Measurements from ENCODE around the gene NAGA.
A peak's percentile ranks its signal among the peaks of the same experiment; 100 is the strongest.
"Not testable (repeated sequence)": the region's sequence is repeated elsewhere in the genome, so short reads cannot be mapped to it uniquely, and the experiment has no call there.

NAGA gene

DNA sequence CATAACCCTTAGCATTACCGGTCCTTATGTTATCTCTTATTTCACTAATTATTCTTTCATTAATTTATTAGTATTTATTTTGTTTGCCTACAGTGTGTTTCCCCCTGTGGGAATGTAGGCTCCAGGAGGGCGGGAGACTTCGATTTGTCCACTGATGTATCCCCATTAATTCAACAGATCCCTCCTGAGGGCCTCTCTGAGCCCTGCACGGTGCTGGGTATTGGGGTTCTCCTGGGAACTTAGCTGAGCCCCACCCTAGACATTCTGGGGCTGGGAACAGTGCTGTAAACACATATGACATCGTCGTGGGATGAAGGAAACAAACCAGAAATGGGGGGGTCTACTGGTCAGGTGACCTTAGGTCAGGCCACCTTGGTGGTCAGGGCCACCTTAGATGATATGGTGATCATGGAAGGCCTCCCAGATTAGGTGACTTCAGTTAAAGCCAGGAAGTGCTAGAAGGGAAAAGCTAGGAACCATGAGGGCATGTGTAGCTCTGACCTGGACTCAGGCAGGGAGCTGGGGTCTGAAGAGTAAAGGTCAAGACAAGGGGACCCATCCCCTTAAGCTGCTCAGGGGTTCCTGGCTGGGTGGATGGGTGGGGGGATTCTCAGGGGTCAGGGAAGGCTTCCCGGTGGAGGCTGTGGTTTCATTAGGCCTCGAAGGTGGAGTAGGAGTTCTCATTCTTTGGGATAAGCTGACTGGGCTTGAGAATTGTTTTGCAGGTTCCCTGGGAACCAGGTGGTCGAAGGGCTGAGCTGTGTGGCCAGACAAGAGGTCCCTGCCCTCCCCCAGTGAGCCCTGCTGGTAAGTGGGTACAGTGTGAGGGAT lies 4.4 kb upstream of the NAGA start:
- DNase-seq (ENCODE audit: low read depth) = no peak

DNA sequence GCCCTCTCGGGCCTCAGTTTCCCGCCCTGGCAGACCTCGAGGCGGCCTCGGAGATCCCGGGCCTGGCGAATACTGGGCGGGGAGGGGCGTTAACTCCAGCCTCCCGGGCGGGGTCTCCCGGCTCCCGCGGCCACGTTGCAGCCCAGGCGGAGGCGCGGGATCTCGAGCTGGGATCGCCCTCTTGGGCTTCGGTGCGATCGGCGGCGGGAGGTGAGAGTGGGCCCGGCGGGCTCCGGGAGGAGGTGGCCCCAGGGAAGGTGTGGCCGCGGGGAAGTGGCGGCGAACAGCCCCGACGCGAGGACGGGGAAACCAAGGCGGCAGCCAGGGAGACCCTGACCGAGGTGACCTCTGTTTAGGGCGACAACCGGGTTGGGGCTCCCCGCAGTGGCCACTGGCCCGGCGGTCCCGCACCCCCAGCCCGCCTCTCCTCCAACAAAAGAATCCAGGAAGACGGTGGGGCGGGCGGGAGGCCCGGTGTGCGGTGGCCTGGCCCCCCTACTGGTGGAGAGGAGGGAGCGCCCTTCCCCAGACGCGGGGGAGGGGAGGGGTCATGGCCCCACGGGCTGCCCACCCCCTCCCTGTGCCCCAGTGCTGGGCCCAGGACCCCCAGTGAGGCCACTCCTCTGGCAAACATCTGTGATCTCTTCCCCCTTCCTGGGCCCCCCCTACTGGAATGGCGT lies 3.7 kb upstream of the NAGA start, which contains the start of gene PHETA2:
TSS of gene PHETA2 (plus strand) at position 117 of the 680 bp plus-strand sequence. CDS start 3,046 bp downstream, outside the sequence.
- peak; percentile 49 for DNase-seq (ENCODE audit: low read depth)

DNA sequence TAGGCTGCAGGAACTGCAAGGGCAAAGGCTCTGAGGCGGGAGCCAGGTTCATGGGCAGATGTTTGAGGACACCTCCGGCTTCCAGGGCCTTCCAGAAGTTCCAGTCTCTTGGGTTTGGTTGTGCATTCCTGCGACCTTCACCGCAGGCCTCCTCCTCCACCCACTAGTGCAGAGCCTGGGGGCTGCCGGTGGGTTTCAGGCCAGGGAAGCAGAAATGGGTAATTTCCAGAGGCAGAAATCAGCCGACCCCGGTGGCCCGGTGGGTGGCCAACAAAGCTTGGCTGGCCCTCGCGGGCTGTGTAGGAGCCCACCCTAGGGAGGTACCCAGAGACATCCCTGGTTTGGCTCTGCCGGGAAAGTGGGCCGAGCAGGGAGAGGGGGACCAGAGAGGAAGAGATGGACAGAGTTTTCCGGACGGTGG lies 3.0 kb upstream of the NAGA start:
- DNase-seq (ENCODE audit: low read depth) = no peak

DNA sequence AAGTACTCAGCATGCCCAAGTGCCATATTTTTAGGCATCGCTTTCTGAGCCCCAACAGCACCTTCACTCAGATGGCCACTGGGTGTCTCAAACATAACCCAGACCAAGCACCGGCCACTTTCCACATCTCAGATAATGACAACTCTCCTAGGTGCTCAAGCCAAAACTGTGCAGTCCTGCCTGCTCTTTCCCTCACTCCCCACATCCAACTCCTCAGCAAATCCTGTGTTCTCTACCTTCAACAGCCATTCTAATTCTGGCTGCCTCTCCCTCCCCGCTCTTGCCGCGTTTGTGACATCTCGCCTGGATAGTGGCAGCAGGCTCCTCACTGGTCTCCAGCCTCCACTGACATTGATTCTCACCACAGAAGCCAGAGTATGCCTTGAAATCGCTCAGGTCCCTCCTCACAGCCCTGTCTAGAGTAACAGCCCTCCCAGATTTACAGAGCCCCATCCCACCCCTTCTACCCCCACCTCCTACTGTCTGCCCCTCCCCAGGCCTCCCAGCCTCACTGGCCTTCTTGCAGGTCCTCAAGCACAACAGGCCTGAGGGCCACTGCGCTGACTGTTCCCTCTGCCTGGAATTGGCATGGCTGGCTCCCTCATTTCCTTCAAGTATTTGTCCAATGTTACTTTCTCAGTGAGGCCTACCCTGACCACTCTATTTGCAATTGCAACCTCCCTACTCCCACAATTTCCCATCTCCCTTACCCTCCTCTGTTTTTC lies 2.2 kb upstream of the NAGA start:
- no peak for DNase-seq (ENCODE audit: low read depth)

DNA sequence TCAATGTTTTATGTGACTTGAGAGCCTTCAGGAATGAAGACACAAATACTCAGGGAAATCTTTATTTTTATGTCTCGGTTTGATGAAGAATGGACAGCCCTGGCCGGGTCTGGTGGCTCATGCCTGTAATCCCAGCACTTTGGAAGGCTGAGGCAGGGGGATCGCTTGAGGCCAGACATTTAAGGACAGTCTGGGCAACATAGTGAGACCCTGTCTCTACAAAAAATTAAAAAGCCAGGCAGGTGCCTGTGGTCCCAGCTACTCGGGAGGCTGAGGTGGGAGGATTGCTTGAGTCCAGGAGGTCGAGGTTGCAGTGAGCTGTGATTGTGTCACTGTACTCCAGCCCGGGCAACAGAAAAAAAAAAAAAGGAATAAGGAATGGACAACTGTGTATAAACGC lies 896 bp upstream of the NAGA start:
- DNase-seq (ENCODE audit: low read depth) = not testable (repeated sequence)

DNA sequence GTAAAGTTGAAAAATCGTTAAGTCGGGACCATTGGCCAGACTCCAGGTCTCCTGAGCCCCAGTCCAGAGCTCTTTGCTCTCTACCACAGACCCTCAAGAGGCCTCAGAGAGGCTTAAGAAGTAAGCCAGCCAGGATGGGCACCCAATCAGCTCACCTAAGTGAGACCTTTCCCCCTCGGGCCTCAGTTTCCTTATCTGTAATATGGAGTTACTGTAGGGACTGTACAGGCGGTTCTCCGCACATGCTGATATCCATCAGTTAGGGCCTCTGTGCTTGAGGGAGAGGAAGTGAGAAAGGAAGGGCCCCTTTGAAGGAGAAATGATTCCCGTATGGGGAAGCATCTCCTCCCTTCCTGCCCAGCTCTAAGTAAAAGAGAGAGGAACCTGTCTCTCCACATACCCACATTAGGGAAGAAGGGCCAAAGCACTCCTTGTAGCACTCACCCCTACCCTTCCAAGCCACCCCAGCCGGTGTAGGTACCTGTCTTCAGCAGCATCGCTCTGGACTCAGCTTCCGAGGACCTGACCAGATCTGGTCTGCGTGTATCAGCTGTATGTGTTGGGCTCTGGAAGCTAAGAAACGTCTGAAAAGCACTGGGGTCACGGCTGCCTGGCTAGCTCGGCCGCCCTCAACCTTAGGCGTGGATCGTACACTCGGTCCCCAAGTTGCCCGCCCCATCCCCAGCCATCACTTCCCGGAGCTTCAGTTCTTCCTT lies 653 bp downstream of the NAGA start:
- no peak for DNase-seq (ENCODE audit: low read depth)

DNA sequence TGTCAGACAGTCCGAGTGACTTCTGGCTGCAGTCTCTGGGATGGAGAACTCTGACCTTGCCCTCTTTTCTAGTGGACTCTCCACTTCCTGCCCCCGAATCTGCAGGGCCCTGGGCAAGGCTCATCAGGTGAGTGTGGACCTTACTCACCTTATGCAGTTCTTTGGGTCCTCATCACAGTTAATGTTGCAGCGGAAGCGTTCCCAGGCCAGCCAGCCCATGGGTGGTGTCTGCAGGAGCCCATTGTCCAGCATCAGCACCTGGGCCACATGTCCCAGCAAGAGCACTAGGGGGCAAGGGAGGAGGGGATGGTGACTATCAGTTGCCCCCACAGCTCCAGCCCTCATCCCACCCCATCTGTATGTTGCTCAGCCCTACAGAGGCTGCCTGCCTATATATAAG lies 2.3 kb downstream of the NAGA start:
- no peak for DNase-seq (ENCODE audit: low read depth)

DNA sequence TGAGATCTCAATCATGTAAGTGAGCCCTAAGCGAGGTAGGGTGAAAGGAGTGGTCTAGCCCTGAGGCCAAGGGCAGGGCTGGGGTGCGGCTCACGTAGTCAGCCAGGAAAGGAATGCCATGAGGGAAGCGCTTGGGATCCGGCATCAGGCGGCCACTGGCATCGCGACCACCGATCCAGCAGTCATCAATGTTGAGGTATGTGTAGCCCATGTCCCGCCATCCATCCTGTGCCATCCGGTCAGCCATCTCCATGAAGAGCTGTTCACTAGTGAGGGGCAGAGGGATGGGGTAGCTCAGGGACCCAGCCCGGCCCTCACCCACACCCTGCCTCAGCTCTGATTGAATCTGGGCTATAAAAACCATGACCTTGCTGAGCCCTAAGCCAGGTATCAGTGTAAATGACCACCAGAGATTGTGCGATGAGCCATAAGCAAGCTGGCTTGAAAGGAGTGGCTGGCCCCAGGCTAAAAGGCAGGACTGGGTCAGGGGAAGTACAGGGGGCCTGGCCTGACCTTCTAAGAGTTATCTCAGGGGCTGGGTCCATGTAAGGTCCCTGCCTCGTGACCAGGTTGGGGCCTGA lies 2.9 kb downstream of the NAGA start:
- no peak for DNase-seq (ENCODE audit: low read depth)

DNA sequence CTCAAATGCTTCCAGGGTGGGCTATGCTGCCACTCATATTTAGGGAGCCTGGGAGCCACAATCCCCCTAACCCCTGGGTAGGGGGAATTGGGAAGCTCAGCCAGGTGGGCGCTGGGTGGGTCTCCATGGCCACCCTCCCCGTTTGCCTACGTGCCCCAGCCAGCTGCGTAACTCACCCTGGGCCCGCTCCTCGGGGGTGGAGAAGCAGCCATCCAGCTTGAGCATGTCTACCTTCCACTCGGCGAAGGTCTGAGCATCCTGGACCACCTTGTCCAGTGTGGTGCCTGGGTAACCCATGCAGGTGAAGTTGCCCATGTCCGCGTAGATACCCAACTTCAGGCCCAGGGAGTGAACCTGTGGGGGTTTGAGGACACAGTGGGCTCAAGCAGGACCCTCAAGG lies 3.7 kb downstream of the NAGA start:
- no peak for DNase-seq (ENCODE audit: low read depth)

DNA sequence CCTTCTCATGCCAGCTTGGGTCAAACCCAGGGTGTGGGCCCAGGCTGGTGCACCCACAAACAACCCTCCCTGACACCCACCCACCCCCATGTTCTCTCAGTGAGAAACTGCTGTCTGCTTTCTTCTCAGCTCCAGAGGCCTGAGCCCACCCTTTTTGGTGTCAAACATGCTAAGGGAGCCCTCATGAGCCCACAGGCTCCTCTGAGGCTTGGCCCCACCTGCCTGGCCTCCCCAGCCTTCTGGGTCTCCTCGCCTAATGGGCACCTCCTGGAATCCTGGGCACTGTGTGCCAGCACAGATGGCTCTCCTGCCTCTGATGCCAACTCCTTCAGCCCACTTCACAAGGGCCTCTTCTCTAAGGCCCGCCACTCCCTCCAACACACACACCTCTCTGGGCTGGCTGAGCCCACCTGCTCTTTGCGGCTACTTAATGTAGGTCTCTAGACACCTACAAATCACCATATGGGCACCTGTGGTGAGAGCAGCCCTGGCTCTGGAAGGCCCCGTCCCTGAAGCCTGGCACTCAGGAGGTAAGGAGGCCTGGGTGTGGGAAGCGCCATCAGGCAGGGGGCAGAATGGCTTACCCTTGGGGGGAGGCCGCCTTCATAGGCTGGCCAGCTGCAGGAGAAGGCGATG lies 4.4 kb downstream of the NAGA start:
- no peak for DNase-seq (ENCODE audit: low read depth)

DNA sequence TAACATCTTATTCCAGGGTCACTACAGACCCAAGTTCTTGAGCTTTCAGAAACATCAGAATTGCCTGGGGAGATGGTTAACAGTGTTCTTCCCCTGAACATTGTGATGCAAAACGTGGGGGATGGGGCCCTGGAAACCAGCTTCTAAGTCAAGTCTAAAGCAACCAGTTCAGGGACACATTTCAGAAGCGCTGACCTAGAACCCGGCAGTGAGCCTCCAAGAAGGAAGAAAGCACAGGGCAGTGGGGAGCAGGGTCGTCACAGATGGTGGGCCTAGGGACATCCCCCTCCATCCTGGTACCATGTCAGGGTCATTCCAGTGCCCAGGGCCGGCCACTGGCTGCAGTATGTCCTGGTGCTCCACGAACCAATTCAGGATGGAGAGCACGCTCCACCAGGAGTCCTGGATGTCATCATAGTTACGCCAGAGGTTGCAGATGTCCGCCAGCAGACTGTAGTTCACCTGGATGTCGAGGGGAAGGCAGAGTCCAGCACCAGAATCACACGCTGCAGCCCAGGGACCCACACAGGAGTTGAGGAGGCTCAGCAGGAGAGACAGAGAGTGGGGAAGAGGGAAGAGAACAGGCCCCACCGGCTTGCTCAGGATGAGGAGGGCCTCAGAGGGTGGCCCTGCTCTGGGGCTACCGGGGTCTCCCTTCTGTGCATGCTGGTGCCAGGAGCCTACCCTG lies 5.0 kb downstream of the NAGA start:
- no peak for DNase-seq (ENCODE audit: low read depth)

DNA sequence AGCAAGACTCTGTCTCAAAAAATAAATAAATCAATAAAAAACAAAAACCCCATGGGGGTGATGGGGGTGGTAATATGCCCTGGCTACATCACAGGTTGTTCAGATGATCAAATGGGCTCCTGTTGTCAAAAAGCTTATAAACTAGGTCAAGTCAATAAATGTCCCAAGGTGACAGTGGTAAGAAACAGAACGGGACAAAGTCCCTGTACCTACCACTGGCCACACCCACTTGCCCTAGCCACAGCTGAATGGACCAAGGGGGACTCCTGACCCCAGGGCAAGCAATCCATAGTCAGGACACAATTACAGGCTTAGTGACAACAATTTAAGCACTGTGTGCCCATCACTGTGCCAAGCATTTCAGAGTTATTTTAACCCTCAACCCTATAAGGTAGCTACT lies 6.0 kb downstream of the NAGA start:
- DNase-seq (ENCODE audit: low read depth) = no peak

DNA sequence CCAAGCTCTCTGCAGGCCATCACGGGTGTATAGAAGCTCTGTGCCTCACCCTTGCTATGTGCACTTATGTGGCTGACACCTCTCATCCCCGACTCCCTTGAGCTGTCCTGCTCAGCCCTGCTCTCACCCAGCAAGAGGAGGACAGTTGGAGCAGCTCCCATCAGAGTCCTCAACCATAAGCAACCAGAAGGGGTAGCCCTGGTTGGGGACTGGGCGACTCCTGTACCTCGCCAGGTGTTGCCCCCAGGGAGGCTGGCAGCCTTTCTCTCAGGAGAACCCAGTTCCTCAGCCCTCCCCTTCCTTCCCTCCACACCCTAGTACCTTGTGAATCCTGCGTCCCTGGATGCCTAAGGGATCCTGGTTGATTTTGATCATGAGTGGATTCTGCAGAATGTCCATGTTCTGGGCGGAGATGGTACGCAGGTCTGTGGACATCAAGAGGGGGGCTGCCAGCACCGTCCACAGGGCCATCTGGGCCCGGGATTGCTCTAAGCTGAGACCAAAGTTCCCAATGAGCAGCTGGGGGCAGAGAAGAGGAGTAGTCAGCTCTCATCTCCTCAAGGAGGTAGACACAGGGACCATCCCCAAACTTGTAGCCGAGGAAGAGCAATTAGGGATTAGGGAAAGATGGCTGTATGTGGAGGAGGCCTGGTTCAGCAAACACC lies 8.0 kb downstream of the NAGA start:
- DNase-seq (ENCODE audit: low read depth) = no peak

DNA sequence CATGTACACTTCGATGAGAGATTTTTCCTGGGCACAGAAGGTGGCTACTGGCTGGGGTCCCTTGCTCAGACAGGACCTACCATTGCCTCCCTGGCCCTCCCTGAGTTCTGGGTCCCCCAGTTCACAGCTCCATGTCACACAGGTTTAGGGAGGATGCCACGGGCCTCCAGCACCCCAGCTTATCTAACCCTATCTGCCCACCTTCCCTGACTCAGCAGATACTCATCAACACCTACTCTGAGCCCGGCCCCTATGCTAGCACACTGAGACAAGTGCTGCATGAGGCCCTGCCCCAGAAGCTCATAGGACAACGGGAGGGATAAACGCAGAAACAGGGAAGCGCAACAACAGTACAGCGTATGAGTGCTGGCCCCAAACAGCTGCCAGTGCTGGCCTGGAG lies 9.6 kb downstream of the NAGA start:
- no peak for DNase-seq (ENCODE audit: low read depth)

DNA sequence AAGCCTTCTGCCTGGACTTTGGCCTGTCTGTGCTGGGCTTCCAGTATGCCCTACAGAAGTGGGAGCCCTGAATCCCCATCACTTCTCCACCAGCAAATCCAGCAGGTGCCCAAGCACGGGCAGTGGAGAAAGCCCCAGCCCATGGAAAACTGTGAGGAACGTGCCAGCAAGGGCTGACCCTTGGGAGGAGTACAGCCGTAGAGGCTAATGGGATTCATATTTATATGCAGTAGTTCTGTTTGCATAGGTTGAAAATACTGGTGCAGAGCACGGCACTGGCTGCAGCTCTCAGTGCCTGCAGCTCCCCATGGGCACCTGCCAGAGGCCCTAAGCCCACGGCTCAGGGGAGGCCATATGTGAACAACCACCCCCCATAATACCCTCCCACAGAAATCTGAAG lies 10.1 kb downstream of the NAGA start:
- DNase-seq (ENCODE audit: low read depth) = no peak

DNA sequence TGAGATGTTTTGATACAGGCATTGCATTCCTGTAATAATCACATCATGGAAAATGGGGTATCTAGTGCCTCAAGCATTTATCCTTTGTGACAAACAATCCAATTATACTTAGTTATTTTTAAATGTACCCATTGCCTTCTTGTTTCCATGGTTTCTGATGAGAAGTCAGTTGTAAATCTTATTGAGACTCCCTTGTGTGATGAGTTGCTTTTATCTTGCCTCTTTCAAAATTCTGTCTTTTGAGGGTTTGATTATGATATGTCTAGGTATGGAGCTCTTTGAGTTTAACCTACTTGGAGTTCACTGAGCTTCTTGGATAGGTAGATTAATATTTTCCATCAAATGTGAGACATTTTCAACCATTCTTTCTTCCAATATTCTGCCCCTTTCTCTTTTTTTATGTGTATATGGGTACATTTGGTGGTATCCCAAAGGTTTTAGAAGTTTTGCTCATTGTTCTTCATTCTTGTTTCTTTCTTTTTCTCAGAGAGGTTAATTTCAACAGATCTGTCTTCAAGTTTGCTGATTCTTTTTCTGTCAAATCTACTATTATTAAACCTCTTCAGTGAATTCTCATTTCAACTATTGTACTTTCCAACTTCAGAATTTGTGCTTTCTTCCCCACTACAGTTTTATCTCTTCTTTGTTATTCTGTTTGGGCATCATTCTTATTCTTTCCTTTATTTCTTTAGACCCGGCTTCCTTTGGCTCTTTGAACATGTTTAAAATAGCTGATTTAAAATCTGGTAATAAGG lies 13.7 kb downstream of the NAGA start:
- DNase-seq (ENCODE audit: low read depth) = no peak

DNA sequence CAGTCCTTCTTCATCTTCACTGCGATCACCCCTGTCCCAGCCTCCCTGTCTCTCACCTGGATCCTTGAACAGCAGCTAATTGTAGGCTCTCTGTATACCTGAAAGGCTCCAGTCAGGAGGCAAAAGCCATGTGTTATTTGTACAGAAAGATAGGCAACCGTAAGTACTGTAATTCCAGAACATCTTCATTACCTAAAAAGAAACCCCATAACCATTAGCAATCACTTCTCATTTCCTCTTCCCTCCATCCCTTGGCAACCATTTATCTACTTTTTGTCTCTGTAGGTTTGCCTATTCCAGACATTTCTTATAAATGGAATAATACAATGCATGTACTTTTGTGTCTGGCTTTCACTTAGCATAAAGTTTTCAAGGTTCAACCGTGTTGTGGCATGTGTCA lies 17.8 kb downstream of the NAGA start:
- no peak for DNase-seq (ENCODE audit: low read depth)

DNA sequence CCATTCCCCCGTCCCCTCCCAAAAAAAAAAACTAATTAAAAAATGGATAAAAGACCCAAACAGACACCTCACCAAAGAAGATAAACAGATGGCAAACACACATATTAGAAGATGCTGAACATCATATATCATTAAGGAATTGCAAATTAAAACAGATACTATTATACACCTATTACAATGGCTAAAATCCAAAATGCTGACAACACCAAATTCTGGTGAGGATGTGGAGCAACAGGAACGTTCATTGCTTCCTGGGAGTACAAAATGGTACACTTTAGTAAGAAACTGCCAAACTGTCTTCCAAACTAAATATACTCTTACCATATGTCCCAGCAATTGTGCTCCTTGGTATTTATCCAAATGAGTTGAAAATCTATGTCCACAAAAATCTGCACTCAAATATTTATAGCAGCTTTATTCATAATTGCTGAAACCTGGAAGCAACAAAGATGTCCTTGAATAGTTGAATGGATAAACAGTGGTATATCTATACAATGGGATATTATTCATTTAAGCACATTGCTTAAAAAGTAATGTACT lies 19.9 kb downstream of the NAGA start:
- no peak for DNase-seq (ENCODE audit: low read depth)

DNA sequence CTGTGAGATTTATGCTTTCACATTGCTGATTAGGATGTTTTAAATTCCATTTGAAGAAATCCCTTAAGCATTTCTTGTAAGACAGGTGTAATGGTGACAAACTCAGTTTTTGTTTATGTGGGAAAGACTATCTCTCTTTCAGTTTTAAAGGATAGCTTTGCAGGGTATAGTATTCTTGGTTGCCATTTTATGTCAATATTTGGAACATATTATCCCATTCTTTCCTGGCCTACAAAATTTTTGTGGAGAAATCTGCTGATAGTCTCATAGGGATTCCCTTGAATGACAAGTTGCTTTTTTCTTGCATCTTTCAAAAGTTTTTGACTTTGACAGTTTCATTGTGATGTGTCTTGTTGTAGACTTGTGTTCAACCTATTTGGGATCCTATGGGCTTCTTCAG lies 28.8 kb downstream of the NAGA start:
- no peak for DNase-seq (ENCODE audit: low read depth)
